Erythroblast (primary cell): Measurements from ENCODE around the gene ABHD1.

ENCODE experiments used
- GATA1 ChIP-seq: IDR thresholded peaks from 2 replicates; pipeline ENCODE4 v1.6.1; 2011; ENCODE audit warnings: low read depth, mild to moderate bottlenecking, control low read depth, low read length, moderate library complexity
- POLR2A ChIP-seq: IDR thresholded peaks from 2 replicates; pipeline ENCODE4 v1.6.1; 2011; ENCODE audit warnings: mild to moderate bottlenecking, low read length

DNA sequence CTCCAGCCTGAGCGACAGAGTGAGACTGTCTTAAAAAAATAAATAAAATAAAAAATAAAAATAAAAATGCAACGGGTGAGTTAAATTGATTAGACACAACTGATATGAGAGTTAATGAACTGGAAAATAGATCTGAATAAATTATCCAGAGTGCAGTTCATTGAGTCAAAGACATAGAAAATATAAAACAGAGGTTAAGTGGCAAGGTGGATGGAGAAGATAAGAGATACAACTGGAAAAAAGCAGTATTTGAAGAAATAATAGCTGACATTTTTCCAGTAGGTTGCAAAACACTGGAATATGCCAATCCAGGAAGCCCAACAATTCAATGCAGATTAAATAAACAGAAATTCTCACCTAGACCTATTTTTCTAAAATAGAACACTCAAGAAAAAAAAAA, 15.4 kb upstream of the ABHD1 start:
- TF ChIP-seq POLR2A, result no peak
- TF ChIP-seq GATA1, result no peak
